ENCODE measurements around the gene HAPLN3.
"Not testable (repeated sequence)": the region's sequence is repeated elsewhere in the genome, so short reads cannot be mapped to it uniquely, and the experiment has no call there.

The HAPLN3 gene, protein sequence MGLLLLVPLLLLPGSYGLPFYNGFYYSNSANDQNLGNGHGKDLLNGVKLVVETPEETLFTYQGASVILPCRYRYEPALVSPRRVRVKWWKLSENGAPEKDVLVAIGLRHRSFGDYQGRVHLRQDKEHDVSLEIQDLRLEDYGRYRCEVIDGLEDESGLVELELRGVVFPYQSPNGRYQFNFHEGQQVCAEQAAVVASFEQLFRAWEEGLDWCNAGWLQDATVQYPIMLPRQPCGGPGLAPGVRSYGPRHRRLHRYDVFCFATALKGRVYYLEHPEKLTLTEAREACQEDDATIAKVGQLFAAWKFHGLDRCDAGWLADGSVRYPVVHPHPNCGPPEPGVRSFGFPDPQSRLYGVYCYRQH

DNA sequence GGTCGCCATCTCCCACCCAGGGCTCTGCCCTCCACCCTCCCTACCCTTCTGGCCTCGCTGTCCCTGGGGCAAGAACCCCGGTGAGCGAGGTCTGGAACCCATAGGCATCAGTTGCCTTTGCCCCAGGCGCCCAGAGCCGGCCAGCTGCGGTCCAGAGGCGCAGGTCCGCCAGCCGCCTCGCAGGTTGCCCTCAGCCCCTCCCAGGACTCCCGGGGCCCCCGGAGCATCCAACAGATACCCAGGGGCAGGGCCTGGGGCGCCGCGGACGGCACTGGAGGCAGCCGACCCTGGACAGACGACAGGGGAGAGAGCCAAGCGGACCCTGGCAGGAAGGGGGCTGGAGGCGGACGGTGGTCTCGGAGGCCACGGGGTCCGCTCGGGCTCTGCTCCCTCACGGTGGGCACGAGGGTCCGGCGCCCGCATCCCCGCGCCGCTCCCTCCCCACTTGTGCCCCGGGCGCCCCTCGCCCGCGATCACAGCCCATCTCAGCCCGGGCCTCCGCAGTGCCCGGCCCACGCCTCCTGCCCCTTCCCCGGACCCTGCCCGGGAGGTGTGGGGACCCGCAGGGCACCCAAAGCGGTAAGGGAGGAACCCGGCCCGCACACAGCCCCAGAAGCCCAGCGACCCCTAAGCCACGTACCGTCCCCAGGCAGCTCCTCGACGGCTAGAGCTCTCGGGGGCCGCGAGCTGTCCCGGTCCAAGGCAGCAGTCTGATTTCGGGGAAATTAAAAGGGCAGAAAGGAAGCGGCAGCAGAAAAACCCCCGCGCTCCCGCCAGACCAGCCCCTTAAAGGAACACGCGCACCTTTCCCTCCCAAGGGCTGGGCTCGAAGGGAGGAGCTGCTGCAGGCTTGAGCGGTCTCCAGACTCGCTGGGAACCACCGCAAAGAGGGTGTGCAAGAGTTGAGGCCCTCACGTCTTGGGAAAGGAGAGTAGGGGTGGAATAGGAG, at the start of gene HAPLN3:
Gene HAPLN3 (minus strand): TSS at position 726 of the 949 bp plus-strand sequence. CDS start 8,246 bp downstream, outside the sequence.
- intact Hi-C loops (cut with DNase I), result no loop called here
- no peak for DNase-seq

DNA sequence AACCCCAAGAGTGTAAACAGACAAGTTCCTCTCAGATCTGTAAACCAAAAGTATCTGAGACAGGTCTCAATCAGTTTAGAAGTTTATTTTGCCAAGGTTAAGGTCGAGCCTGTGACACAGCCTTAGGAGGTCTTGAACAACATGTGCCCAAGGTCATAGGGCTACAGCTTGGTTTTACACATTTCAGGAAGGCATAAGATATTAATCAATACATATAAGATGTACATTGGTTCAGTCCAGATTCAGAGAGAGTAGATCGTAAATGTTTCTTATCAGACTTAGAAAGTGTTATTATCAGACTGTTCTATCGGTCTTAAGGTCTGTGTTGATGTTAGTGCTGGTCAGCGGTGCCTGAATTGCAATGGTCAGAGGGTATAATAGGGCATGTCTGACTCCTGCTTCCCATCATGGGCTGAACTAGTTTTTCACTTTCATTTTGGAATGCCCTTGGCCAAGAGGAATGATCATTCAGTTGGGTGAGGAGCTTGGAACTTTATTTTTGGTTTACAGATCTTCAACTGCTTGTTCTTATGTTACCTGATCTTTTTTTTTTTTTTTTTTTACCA, 44.8 kb upstream of the HAPLN3 start:
- no peak for DNase-seq
- intact Hi-C loops (cut with DNase I), result no loop called here

DNA sequence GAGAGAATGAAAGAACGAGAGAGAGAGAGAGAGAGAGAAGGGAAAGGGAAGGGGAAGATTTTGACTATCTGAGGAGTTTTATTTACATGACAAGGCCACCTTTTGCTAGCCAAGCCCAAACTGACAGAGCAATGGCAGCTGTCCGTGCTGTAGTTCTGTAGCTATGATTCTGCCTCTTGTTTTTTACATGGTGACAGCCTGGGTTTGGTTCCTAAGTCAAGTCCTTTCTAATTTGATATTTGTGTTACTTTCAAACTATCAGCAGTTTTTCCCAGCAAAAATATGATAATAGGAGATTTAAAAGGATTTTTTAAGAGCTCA, 44.1 kb upstream of the HAPLN3 start:
- no peak for DNase-seq
- intact Hi-C loops (cut with DNase I), result no loop called here

DNA sequence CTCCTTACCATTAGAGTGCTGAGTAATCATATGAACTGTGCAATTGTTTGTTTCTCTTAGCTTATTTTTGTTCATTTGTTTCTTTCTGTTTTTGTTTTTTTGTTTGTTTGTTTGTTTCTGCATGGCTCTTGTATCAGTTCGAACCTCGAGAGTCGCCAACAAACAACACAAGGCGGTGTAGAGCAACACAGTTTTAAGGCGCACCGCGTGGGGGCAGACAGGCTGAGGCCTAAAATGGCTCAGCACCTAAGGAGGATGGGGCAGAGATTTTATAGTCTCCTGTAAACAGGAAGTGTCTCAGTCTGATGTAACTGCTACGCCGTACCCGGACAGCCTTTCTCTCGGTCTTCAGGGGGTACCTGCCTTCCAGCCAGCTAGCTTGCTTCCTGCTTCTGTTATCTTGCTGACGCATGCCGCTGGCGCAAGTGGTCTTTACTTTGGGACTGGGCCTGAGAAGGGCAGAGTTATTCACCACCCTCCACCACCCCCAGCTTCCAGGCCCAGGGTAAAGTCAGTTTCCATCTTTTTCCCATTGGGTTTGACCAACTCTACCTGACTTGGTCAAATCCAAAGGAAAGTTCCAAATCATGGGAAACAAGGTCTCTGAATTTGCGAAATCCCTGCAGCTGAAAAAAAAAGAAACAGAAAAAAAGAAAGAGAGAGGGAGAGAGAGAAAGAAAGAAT, 43.6 kb upstream of the HAPLN3 start:
- intact Hi-C loops (cut with DNase I), result no loop called here
- DNase-seq, result no peak

DNA sequence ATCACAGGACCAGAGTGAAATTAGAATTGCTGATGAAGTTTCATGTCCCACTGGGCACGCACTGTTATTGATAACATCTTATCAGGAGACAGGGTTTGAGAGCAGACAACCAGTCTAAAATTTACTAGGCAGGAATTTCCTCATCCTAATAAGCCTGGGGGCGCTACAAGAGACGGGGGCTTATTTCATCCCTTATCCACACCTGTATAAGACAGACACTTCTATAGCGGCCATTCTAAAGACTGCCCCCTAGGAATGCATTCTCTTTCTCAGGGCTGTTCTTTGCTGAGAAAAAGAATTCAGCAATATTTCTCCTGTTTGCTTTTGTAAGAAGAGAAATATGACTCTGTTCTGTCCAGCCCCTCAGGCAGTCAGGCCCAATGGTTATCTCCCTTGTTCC, 39.1 kb upstream of the HAPLN3 start:
- DNase-seq; intact Hi-C loops (cut with DNase I): not testable (repeated sequence)

DNA sequence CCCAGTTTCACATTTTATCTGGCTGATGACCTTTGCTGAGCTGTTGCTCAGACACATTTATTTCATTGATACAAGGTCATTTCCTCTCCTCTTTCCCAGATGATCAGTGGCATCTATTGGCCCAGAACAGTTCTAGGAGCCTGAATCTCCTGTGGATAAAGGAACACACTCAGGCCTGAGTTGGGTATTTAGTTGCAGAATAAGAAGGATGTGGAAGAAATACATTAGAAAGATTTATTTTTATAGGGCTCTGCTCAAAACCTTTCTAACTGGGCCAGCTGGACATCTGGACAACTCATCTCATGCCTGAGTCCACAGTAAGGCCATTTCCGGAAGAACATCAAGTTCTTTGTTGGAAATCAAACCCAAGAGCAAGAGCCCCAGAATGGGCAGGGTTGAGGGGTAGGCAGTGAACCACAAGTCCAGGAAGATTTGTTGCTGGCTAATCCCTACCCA, 37.6 kb upstream of the HAPLN3 start:
- intact Hi-C loops (cut with DNase I), result no loop called here
- DNase-seq, result no peak

DNA sequence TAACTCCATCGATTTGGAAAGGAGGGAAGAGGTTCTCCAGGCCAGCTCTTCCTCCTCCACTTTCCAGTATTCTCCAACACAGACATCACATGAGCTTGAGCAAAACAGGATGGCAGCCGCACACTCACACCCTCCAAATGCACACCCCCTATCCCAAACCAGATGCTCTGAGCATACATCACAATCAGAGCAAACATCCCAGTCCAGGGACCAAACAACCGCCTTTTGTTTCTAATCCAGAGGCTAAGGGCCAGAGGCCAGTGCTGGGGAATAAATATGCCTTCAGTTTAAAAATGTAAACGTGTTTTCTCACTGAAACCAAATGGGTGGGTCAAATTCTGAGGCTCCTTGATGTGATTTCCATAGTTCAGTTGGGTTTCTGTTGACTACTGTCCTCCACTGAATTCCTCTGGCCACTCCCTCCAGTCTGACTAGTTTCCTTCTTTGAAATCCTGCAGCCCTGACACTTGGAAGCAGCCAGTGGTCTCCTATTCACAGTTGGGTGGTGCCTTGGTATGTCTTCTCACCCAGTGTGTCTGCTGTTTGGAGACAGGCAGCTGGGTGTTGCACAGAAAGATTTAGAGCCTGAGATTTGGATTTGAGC, 37.0 kb upstream of the HAPLN3 start:
- DNase-seq, result peak in 5 of 10 donors; percentile 35 to 91 (median 64)
- intact Hi-C loops (cut with DNase I), result no loop called here

DNA sequence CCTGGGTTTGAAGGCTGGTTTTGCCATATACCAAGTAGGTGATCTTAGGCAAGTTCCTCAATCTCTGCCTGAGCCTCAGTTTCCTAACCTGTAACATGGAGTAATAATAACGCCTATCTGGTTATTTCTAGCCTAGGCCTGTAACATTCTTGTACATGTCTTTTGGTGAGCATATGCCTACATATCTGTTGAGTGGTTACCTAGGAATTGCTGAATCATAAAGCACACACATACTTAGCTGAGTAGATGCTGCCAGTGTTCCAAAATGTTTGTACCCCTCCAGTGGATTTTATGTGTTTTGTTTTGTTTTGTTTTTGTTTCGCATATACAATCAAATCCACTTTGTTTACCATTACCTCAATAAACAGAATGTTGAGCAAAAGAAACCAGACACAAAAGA, 35.2 kb upstream of the HAPLN3 start:
- intact Hi-C loops (cut with DNase I), result no loop called here
- DNase-seq, result no peak

DNA sequence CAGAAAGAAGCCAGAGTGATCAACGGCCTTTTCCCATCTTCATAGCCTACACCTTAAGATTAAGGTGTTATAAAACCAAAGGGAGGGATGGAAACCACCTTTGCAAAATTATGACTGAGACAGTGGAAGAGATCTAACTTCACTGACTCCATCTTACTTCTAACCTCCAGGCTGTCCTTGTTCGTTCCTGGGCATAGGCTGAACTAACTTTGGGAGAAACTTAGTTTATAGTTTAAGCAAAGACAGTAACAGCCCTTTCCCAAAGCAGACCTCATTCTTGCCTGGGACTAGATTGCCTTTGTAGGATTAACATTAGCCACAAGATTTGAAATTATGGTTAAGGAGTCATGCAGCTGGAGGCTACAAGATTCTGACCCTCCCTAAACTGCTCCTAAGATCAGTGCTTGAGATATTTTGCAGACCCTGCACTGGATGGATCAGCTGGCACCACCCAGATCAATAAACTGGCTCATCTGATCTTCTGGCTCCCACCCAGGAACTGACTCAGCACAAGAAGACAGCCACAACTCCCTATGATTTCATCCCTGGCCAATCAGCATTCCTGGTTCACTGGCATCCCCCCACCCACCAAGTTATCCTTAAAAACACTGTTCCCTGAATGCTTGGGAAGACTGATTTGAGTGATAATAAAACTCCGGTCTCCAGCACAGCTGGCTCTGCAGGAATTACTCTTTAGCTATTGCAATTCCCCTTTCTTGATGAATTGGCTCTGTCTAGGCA, 34.2 kb upstream of the HAPLN3 start:
- DNase-seq; intact Hi-C loops (cut with DNase I): not testable (repeated sequence)

DNA sequence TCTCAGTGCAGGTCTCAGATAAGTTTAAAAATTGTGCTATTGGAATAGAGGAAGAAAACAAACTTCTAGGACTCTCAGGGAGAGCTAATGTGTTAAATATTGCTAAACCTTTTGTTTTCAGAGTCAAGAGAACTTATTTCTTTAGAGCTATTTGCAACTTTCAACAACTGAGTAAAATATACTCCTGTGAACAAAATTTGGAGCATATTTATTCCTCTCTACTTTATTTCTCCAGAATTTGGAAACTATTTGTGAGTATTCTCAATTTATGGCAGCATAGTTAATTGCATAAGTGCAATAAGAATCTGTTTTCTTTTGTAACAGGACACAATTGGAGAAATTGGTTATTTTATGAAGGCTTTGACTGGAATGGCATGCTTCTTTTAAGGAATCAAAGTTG, 32.8 kb upstream of the HAPLN3 start:
- DNase-seq; intact Hi-C loops (cut with DNase I): not testable (repeated sequence)

DNA sequence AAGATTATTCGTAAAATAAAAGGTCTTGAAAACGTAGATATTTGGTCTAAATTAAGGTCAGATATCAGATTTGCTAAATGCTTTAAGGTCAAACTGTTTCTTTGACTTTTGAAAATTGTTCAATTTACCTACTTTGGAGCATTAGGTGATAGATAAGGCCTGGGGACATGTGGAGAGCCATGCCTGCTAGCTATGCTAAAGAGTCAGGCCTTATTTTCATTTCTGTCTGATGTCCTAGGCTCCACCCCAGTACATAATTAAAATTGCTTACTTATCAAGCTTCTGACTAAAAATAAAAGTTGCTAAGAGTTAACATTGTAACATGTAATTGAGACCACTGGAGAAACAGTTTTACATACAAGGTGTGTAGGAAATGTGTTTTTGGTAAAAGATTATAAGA, 30.3 kb upstream of the HAPLN3 start:
- DNase-seq; intact Hi-C loops (cut with DNase I): not testable (repeated sequence)

DNA sequence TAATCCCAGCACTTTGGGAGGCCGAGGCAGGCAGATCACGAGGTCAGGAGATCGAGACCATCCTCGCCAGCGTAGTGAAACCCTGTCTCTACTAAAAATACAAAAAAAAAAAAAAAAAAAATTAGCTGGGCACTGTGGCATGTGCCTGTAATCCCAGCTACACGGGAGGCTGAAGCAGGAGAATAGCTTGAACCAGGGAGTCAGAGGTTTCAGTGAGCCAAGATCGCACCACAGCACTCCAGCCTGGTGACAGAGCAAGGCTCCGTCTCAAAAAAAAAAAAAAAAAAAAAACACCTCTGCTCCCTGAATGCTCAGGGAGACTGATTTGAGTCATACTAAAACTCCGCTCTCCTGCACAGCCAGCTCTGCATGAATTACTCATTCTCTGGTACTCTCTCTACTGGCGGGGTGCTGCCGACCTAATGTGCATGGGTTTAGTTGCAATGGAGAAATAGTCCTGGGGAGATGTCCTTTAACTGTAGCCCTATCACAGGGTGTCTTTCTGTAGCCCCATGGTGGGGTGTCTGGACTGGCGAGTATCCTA, 25.6 kb upstream of the HAPLN3 start:
- intact Hi-C loops (cut with DNase I); DNase-seq: not testable (repeated sequence)

DNA sequence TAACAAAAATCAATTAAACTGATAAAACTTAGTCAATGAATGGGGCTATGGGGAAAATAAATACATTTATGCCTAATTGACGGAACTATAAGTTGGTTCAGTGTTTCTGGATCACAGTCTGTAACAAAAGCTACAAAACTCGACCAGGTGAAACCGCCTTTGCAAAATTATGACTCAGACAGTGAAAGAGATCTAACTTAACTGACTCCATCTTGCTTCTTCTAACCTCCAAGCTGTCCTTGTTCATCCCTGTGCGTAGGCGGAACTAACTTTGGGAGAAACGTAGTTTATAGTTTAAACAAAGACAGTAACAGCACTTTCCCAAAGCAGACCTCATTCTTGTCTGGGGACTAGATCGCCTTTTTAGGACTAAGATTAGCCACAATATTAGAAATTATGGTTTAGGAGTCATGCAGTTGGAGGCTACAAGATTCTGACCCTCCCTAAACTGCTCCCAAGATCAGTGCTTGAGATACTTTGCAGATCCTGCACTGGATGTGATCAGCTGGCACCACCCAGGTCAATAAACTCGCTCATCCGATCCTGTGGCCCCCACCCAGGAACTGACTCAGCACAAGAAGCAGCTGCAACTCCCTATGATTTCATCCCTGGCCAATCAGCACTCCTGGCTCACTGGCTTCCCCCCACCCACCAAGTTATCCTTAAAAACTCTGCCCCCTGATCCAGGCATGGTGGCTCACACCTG, 25.0 kb upstream of the HAPLN3 start:
- no peak for DNase-seq
- intact Hi-C loops (cut with DNase I), result no loop called here

DNA sequence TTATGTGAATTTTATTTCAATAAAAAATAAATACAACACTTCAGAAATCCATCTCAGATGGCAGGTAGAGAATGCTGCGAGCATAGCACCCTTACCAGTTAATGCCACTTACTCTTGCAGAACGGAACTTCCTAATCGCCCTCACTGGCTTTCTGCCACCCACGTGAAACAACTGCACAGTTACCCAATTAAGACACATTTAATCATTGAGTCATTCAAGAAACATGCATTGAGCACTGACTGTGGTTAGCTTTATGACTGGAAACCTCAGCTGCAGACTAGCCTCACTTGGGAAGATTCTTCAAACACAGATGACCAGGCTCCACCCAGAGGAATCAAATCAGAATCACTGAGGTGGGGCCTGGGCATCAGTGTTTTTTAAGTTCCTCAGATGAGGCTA, 23.4 kb upstream of the HAPLN3 start:
- intact Hi-C loops (cut with DNase I), result no loop called here
- no peak for DNase-seq

DNA sequence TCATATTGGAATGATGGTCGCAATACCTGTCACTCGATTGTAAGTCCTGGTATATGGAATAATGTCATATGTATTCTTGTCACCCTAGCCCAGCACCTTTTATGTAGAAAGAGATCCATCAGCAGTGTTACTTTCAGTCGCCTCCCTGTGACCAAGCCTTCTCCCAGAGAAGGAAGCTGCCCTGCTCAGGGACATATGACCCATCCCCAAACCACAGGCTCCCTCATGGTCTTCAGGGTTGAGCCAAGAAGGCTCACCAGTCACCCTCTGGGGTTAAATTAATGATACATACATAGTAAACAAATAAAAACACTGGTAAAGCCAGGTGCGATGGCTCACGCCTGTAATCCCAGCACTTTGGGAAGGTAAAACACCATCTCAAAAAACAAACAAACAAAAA, 22.4 kb upstream of the HAPLN3 start:
- intact Hi-C loops (cut with DNase I), result no loop called here
- DNase-seq, result no peak

DNA sequence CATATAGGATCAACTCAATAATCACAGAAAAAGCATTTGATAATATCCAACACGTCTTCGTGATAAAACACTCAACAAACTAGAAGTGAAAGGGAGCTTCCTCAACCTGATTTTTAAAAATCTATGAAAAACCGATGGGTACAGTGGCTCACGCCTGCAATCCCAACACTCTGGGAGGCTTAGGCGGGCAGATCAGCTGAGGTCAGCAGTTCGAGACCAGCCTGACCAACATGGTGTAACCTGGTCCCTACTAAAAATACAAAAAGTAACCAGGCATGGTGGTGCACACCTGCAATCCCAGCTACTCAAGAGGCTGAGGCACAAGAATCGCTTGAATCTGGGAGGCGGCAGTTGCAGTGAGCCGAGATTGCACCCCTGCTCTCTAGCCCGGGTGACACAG, 20.0 kb upstream of the HAPLN3 start:
- intact Hi-C loops (cut with DNase I), result no loop called here
- no peak for DNase-seq

DNA sequence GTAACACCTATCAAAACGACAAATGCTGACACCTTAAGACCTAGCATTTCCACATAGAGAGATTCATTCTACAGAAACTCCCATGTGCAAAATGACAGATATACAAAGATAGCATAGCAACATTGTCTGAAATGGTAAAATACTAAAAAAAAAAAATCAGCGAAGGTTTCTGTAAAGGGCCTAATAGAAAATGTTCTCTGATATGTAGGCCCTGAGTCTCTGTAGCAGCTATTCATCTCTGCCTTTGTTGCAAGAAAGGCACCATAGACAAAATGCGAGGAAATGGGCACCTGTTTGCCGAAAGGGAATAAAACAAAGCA, 18.5 kb upstream of the HAPLN3 start:
- intact Hi-C loops (cut with DNase I), result no loop called here
- no peak for DNase-seq

DNA sequence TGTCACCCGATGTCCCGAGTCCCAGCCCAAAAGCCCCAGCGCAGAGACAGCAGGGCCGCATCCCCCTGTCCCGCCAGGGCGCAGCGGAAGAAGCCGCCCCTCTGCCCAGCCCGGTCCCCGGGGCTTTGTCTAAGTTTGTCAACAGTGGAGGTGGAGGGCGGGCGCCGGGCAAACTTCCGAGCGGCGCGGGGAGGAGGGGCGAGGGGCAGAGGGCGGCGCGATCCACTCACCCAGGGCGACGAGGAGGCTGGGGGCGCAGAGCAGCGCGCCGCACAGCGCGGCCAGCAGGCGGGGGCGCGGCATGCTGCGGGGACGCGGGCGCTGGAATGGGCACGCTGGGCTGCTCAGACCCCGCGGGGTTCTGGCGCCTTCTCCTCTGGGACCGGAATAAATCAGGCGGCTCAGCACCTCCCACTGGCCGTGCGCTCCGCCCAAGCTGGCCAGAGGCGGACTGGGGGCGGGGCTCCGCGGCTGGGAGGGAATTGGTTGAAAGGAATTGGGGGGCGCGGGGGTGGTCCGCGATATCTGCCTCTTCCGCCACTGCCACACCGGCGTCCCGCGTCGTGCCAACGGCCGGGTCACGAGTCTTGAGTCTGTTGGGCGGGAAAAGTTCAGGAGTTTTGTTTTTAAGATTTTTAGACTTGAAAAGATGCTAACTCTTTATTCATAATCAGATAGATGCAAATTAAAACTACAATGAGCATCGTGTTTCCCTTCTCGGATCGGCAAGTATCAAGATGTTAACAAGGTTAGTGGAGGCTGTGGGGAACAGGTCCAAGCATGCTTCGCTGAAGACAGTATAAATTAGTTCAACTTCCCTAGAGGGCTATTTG, 17.9 kb upstream of the HAPLN3 start, which contains the start of gene MFGE8:
Gene MFGE8 (minus strand): TSS at position 363 of the 833 bp plus-strand sequence. CDS start 60 bp downstream, at position 303.
- peak; percentile 59 to 94 (median 64) for DNase-seq
- intact Hi-C loops (cut with DNase I), result no loop called here

All from posterior cingulate gyrus (tissue), 11 donors.